Fibroblast of pulmonary artery (primary cell): Measurements from ENCODE around the gene SLC17A3.
A peak's percentile ranks its signal among the peaks of the same experiment; 100 is the strongest.

Experiments used
- DNase-seq: peaks from one replicate; pipeline ENCODE4 v3.0.0-alpha.2; 2010; ENCODE audit warnings: low read depth
- H3K4me3 ChIP-seq: replicated peaks from 2 replicates; pipeline ENCODE4 v1.5.1; 2011; ENCODE audit warnings: low read depth, mild to moderate bottlenecking, control low read depth, low read length, moderate library complexity
- TF ChIP-seq, protein P1 (sequence below): IDR thresholded peaks from 2 replicates; pipeline ENCODE4 v1.5.1; 2011; ENCODE audit warnings: mild to moderate bottlenecking, control low read depth, low read length, inconsistent platforms; ENCODE audit errors: missing control alignments

SLC17A3 gene

DNA sequence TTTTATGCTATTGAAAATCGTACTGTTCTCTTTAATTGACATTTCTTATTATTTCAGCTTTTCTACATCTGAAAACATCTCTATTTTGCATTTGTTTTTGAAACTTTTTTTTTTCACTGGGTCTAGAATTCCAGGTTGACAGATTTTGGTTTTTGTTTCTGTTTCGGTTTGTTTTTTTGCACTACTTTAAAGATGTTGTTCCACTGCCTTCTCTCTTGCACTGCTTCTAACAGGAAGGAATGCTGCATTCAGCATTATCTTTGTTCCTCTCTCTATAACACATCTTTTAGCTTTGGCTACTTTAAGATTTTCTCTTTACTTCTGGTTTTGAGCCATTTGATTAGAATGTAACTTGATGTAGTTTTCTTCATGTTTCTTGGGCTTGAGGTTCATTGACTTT, 22.1 kb downstream of the SLC17A3 start:
- TF ChIP-seq, protein P1, sequence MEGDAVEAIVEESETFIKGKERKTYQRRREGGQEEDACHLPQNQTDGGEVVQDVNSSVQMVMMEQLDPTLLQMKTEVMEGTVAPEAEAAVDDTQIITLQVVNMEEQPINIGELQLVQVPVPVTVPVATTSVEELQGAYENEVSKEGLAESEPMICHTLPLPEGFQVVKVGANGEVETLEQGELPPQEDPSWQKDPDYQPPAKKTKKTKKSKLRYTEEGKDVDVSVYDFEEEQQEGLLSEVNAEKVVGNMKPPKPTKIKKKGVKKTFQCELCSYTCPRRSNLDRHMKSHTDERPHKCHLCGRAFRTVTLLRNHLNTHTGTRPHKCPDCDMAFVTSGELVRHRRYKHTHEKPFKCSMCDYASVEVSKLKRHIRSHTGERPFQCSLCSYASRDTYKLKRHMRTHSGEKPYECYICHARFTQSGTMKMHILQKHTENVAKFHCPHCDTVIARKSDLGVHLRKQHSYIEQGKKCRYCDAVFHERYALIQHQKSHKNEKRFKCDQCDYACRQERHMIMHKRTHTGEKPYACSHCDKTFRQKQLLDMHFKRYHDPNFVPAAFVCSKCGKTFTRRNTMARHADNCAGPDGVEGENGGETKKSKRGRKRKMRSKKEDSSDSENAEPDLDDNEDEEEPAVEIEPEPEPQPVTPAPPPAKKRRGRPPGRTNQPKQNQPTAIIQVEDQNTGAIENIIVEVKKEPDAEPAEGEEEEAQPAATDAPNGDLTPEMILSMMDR: no peak
- H3K4me3 ChIP-seq: no peak overlapping the region
- DNase-seq: no peak

DNA sequence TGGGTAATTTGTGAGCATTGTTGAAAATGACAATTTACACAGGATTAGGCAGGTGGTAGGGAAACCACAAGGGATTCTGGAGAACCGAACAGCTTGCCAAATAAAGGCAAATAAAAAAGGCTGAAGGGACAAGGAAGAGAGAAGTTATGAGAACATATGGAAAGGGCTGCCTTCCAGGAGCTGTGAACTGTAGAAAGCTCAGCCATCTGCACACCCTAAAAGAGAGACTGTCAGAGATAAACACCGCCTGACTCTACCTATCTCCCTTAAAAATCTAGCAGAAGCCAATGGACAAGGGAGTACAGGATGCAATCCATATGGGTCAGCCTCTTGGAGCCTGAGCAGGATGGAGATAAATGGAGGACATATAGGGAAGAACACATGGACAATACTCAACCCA, 29.5 kb downstream of the SLC17A3 start:
- H3K4me3 ChIP-seq: no peak overlapping the region
- TF ChIP-seq, protein P1: no peak
- DNase-seq: no peak

DNA sequence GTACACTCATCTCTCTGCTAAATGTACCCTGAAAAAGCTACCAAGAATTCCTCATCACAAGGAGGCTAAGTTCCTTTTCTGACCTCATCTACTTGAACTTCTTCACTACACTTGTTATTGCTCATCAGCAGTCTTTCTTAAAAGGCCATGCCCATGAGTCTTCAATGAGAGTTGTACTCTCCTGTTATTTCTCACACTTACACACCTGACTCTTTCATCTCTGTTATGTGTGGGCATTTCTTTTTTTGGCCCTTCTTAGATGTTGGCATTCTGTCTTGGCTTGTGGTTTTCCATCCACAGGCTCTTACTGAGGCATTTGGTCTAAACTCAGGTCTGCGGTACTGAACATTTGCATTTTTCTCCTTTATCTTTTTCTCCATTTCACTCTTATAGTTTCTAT, 31.5 kb downstream of the SLC17A3 start:
- TF ChIP-seq, protein P1: no peak
- DNase-seq: no peak
- no peak overlapping the region for H3K4me3 ChIP-seq

DNA sequence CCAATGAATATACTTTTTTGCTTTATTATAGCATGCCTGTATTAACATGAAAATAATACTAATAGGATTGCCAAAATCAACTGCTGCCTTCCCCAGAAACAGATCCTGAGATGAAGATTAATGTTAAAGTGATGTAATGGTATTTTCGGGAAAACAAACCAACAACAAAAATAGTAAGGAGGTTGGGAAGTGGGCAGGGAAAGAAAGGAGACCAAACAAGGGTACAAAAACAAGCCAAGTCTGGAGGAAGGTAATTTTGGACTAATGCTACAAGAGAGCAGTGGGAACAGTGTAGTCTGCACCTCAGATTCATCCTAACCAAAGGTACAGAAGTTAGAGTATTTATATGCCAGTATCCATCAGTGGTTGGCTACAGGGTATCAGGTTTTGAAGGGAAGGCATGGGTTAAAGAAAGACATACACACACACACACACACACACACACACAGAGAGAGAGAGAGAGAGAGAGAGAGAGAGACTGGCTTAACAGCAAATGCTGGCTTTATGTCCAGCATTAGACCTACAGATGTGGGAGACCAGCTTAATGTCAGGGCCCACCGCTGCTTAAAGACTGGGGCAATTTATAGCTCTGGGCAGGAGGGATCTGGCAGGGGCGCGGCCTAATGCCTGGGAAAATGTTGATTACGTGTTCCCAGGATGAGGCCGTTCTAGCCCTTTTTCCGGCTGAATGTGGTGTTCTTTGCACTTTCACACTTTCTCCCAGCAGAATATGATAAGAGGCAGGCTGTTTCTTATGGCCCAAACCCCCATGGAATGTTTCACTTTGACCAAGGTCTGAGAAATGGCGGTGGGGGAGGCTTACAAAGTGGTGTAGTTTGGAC, 38.4 kb downstream of the SLC17A3 start:
- TF ChIP-seq, protein P1: no peak
- peak; percentile 61 for DNase-seq

DNA sequence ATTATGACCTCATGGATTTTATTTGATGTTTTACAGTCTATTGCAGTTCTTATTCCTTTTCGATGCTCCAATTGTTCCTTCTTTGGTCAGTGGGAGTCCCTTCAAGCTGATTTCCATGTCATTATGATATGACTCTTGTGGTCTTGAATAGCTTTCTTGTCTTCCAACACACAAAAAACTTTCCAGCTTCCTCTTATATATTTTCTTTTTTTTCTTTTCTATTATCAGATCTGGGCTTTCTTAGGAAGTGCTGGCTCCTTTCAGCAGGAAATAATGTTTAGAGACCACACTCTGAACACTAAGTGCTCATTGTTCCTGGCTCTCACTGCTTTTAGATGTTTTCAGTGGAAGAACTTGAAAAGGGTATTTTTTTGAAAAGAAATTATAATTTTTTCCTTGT, 39.1 kb downstream of the SLC17A3 start:
- DNase-seq: peak; percentile 15
- TF ChIP-seq, protein P1: no peak
- H3K4me3 ChIP-seq: no peak overlapping the region

More for the DNA sequence above, 38.4 kb downstream of the SLC17A3 start:
- H3K4me3 ChIP-seq: no peak overlapping the region

DNA sequence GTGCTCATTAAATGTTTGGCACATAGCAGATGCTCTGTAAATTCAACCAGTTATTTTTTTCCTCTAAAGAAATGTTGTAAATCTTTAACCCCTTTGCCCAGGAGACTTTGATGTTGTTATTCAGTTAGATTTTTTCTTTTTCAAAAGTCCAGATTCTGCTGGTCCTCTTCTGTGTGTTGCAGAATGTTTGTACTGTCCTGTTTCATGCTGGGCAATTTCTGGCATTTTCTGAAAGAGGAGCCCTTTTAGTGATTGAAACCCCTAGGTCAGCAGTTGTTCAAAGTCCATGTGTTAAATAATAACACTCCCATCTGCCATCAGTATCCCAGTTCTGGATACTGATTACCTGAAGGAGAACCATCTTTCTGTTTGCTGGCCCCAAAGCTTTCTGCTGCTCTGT, 40.9 kb downstream of the SLC17A3 start:
- TF ChIP-seq, protein P1: no peak
- DNase-seq: no peak
- H3K4me3 ChIP-seq: no peak overlapping the region

DNA sequence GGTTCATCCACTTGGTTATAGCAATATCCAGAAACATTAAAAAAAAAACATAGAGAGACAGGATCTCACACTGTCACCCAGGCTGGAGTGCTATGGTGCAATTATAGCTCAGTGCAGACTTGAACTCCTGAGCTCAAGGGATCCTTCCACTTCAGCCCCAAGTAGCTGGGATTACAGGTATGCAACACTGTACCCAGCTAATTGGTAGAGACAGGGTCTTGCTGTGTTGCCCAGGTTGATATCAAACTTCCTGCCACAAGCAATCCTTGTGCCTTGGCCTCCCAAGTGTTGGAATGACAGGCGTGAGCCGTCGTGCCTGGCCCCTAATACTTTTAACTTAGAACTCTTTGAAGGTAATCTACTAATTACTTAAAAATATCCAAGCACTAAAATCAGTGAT, 41.4 kb downstream of the SLC17A3 start:
- DNase-seq: no peak
- TF ChIP-seq, protein P1: no peak
- no peak overlapping the region for H3K4me3 ChIP-seq
